ENCODE results near the gene VSTM2B. TPM values are rescaled to one million over a fixed set of nuclear protein-coding genes. Genes with fewer than 3 reads are reported as not detected.

VSTM2B gene
- total and polyA plus RNA-seq, 4 donors: not detected

GRCh38 chr19:29499921-29500590 is 25.7 kb upstream of the VSTM2B start:
- H3K27ac ChIP-seq (ENCODE audit: low read depth in 1 of 2, low read length in 2 of 2): no peak overlapping the region
- H3K9me3 ChIP-seq (ENCODE audit: control insufficient read depth in 4 of 4, low read length in 3 of 4): no peaks in the 10 kb centered on the region
- no peaks in the 10 kb centered on the region for H3K4me1 ChIP-seq (ENCODE audit: control insufficient read depth in 4 of 4, insufficient read depth in 4 of 4, low read length in 3 of 4)
- H3K36me3 ChIP-seq (ENCODE audit: control insufficient read depth in 4 of 4, insufficient read depth in 3 of 4, low read depth in 1 of 4, low read length in 3 of 4): no peaks in the 10 kb centered on the region
- WGBS: 79% methylated on average over 18 of the region's 18 CpGs
- H3K27me3 ChIP-seq (ENCODE audit: control insufficient read depth in 4 of 4, insufficient read depth in 4 of 4, low read length in 3 of 4): peaks cover 0 to 3% (median 0%) of the 10 kb centered on the region in 4 donors
- H3K9ac ChIP-seq (ENCODE audit: low read depth in 1 of 2, low read length in 2 of 2): no peak overlapping the region
- no peak for DNase-seq (ENCODE audit: low spot score)
- no peak for TF ChIP-seq RXRA (IDR thresholded peaks at IDR 0.05)
- TF ChIP-seq ZBTB33 (IDR thresholded peaks at IDR 0.05): no peak
- no peak for TF ChIP-seq GABPA (IDR thresholded peaks at IDR 0.05 in 1 of 2, conservative IDR thresholded peaks at IDR 0.05 in 1 of 2)
- no peak for TF ChIP-seq FOXA1 (IDR thresholded peaks at IDR 0.05)
- TF ChIP-seq REST (IDR thresholded peaks at IDR 0.05): no peak
- TF ChIP-seq NR2F2 (IDR thresholded peaks at IDR 0.05): no peak
- TF ChIP-seq RAD21 (IDR thresholded peaks at IDR 0.05): no peak
- no peak for TF ChIP-seq SP1 (IDR thresholded peaks at IDR 0.05)
- TF ChIP-seq HNF4A (conservative IDR thresholded peaks at IDR 0.05): no peak
- no peak for TF ChIP-seq FOXA2 (IDR thresholded peaks at IDR 0.05)
- TF ChIP-seq ATF3 (IDR thresholded peaks at IDR 0.05): no peak
- no peak for TF ChIP-seq EGR1 (IDR thresholded peaks at IDR 0.05; ENCODE audit: low read depth in 2 of 2)
- TF ChIP-seq TAF1 (conservative IDR thresholded peaks at IDR 0.05): no peak
- no peak for TF ChIP-seq HNF4G (IDR thresholded peaks at IDR 0.05)
- TF ChIP-seq MAX (IDR thresholded peaks at IDR 0.05): no peak
- no peak for TF ChIP-seq CTCF (IDR thresholded peaks at IDR 0.05; ENCODE audit: low read depth, low read length, missing input control)
- TF ChIP-seq YY1 (IDR thresholded peaks at IDR 0.05): no peak
- H3K4me3 ChIP-seq (ENCODE audit: low read depth in 1 of 3, low read length in 3 of 3): no peak overlapping the region
